SH-SY5Y (cell line): ENCODE measurements around the gene CNTN6.

ENCODE experiments used
- GATA2 ChIP-seq: IDR thresholded peaks from 2 replicates; pipeline ENCODE4 v1.6.1; 2011; ENCODE audit warnings: mild to moderate bottlenecking, low read depth, low read length
- GATA3 ChIP-seq: IDR thresholded peaks from 2 replicates; pipeline ENCODE4 v1.6.1; 2011; ENCODE audit warnings: low read depth, mild to moderate bottlenecking, low read length, moderate library complexity

The CNTN6 gene

GRCh38 chr3:1092771-1093170 lies at the start of gene CNTN6:
CNTN6 (plus strand) TSS chr3:1093024; CDS start chr3:1148009, 54,985 bp downstream.
- TF ChIP-seq GATA2 = no peak; the same call in 1 of the 2 replicates
- TF ChIP-seq GATA3 = no peak

DNA sequence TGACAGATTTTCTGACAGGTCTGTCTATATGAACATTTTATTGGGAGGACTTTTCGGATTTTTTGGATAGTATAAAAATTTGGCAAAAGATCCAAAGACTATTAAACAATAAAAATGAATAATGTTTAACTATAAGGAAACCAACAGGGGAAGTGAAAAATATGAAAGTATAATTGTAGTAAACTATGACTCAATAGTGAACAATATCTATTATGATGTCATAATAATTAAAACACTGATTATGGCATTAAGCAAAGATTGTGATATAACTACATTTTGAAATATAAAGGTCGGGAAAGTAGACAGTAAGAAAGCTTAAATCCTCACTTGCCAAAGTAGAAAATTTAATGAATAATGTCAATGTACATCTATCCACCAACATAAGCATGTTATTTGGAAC lies 44.3 kb upstream of the CNTN6 start:
- TF ChIP-seq GATA2 = no peak
- no peak for TF ChIP-seq GATA3

DNA sequence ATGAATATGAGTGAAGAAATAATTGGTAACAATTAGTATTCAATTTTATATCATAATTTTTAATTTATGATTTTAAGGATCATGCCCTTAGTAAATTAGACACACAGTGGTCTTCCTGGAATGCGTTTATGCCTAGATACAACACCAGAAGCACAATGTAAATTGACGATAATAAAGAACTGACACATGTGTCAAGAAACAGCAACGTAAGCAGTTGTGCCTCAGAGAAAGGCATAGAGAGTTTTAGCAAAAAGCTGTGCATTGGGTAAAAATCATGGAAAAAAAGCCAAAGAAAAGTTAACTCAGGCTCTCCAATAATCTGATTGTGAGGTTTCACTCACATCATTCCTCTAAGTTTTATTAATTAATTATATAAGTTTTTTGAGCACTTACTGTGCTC lies 37.0 kb upstream of the CNTN6 start:
- TF ChIP-seq GATA3 = no peak
- no peak for TF ChIP-seq GATA2

DNA sequence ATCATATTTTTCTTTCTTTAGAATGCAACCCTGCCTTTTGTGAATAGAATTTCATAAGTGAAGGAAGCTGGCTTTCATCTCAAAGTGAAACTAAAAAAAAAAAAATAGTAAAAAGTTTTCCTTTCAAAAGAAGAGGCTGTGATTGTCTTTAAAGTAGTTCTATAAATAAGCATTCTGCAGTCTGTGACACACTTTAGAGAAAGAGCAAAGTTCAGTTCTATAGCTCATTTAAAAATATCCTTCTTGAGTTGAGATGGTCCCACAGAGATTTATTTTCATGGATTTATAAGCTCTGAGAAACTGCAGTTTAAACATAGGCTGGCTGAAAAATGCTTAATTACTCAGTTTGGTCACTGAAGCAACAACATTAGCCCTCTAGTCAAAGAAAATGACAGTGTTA lies 36.1 kb upstream of the CNTN6 start:
- TF ChIP-seq GATA2 (no peak), GATA3 (no peak)

DNA sequence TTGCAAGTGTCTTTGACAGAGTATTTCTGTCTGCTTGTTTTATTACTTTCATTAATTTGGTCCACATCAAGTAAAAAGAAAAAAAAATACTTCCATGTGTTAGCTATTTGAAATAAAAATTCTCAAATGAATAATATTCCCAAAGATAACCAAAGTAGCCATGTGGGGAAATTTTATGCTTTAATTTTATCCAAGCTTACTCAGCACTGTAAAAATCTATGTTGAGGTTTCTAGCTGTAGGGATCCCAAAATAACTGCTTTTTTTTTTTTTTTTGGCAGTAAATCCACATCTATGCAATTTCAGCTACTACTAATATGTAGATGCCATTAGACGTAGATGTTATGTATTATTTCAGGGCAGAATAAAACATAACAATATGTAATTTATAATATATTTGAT lies 35.4 kb upstream of the CNTN6 start:
- no peak for TF ChIP-seq GATA2
- no peak for TF ChIP-seq GATA3

- no peak for TF ChIP-seq GATA3
- TF ChIP-seq GATA2 = no peak
These were observed 23.8 kb upstream of the CNTN6 start for GRCh38 chr3:1068985-1069384.

DNA sequence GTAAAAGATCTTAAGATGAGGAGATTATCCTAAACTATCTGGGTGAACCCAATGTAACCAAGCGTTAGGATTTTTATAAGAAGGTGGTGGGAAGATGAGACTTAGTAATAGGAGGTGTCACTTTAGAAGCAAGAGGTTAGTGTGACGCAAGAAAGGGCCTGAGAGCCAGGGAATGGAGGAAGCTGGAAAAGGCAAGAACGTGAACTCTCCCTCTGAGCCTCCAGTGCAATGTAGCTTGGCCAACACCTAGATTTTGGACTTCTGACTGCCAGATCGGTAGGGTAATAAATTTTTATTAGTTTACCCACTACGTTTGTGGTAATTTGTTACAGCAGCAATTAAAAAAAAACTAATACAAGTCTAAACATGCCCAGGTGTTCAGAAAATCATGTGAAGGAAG lies 20.8 kb upstream of the CNTN6 start:
- no peak for TF ChIP-seq GATA2
- TF ChIP-seq GATA3 = no peak

DNA sequence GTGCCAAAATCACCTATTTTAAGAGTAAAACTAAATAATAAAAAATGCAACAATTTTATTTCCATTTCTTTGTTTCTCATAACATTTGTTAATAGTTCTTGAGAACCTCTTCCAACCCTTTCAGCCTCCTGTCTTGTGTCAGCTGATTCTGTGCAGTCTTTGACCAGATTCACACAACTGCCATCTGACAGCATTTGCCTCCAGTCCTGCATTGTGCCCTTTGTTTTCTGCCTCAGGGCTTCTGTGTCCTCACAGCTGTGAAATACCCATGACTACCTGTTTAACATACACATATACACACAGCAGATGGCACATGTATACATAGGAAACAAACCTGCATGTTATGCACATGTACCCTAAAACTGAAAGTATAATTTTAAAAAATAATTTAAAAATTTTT lies 13.2 kb upstream of the CNTN6 start:
- no peak for TF ChIP-seq GATA3
- TF ChIP-seq GATA2 = no peak

- no peak for TF ChIP-seq GATA2
- TF ChIP-seq GATA3 = no peak
These were observed 10.7 kb upstream of the CNTN6 start for GRCh38 chr3:1082108-1082507.

DNA sequence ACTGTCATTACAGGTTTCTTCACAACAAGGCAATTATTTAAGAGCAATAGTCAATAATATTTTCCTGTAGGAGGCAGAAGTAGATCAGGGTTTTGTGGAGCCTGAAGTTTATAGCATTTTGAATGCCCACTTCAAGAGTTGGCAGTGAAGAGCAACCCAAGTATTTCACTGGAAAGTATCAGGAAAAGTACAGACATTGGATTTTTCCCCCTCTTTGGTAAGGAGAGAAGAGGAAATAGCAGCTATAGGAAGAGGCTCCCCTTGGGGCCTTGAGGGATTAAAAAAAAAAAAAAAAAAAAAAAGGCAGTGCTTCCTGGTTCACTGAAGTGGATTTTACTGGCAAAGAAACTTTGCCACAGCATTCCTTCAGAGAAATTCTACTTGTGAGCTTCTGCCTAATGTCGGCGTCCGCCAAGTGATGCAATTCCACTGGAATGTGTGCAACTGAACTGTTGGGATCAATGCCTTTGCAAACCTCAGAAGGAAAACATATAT lies 5.7 kb upstream of the CNTN6 start:
- no peak for TF ChIP-seq GATA2
- no peak for TF ChIP-seq GATA3

DNA sequence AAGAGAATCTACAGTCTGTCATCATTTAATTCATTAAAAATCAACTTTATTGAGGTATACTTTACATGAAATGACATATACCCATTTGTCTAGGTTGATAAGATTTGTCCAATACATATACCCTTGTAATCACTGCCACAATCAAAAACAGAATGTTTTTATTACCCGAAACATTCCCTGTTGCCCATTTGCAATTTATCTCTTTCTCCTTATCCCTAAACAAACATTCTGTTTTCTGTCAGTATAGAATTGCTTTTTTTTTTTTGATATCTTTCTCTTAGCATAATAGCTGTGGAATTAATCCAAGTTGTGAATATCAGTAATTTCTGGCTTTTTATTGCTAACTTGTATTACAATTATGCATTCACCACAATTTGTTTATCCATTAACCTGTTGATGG lies 4.3 kb upstream of the CNTN6 start:
- no peak for TF ChIP-seq GATA2
- 0 out of 2 replicates have a peak, but pooled peaks have one; percentile 28 for TF ChIP-seq GATA3

GRCh38 chr3:1091286-1091685 lies 1.5 kb upstream of the CNTN6 start:
- TF ChIP-seq GATA3 (no peak), GATA2 (no peak)

- TF ChIP-seq GATA2 = no peak
- TF ChIP-seq GATA3 = no peak
These were observed 763 bp upstream of the CNTN6 start for GRCh38 chr3:1092061-1092460.

DNA sequence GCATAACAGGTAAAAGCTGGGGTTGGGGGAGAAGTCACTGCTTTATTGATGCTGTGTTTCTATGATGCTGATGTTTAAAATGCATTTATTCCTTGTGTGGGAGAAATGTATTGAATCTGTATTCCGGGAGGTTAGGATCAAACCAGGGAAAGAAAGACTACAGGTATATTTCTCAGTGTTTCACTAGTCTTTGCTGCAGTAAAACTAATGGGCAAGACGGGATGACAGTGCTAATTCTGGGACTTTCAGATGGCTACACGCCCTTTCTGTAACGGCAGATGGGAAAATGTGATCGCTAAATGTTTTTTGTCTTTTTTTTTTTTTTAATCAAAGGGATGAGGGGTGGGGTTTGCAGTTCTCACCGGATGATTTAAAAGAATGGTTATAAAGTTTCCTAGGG lies 393 bp downstream of the CNTN6 start:
- no peak for TF ChIP-seq GATA2
- TF ChIP-seq GATA3 = no peak

GRCh38 chr3:1103525-1103924 lies 10.7 kb downstream of the CNTN6 start:
- TF ChIP-seq GATA2 = no peak
- no peak for TF ChIP-seq GATA3

- TF ChIP-seq GATA2 (no peak), GATA3 (no peak)
These were observed 25.1 kb downstream of the CNTN6 start for GRCh38 chr3:1117843-1118473.

GRCh38 chr3:1131166-1131565 lies 38.3 kb downstream of the CNTN6 start:
- TF ChIP-seq GATA2 (no peak), GATA3 (no peak)
